Adrenal gland (tissue), 12 donors: Measurements from ENCODE around the gene TEAD1. TPM values are rescaled to one million over a fixed set of nuclear protein-coding genes. Genes with fewer than 3 reads are reported as not detected.
"Not testable (repeated sequence)": the region's sequence is repeated elsewhere in the genome, so short reads cannot be mapped to it uniquely, and the experiment has no call there.

Source experiments
- DNase-seq, 7 donors: peaks; one replicate each; pipeline ENCODE4 v3.0.0-alpha.2; 2019 to 2020
- H3K27ac ChIP-seq, 5 donors: fragments of 200-600 bp; sonication (generic) in 4 of 5; 1 replicate in 3 of 5; 2 replicates in 2 of 5; pipeline versions ENCODE4 v1.5.1 to v1.8.0; 2016 to 2020; ENCODE audit warnings: mild to moderate bottlenecking in 1 of 5
- H3K27me3 ChIP-seq: fragments of 200-600 bp; 2 replicates; pipeline ENCODE4 v1.8.0; 2021
- H3K36me3 ChIP-seq, 2 donors: fragments of 200-600 bp; replicated peaks in 1 of 2; 1 replicate in 1 of 2; 2 replicates in 1 of 2; pipeline versions ENCODE4 v1.5.1 to v1.8.0; 2018 to 2022
- H3K4me1 ChIP-seq, 2 donors: fragments of 200-600 bp; replicated peaks in 1 of 2; 1 replicate in 1 of 2; 2 replicates in 1 of 2; pipeline versions ENCODE4 v1.5.1 to v1.8.0; 2018 to 2021
- H3K4me3 ChIP-seq, 4 donors: fragments of 200-600 bp; sonication (generic) in 3 of 4; one replicate each; pipeline ENCODE4 v1.5.1; 2016 to 2018
- H3K9me3 ChIP-seq, 3 donors: fragments of 200-600 bp; sonication (generic) in 1 of 3; replicated peaks in 1 of 3; 1 replicate in 2 of 3; 2 replicates in 1 of 3; pipeline versions ENCODE4 v1.5.1 to v1.8.0; 2016 to 2021
- CTCF ChIP-seq, 6 experiments: fragments of 450-650 bp in 4 of 6; fragments of 200-600 bp in 2 of 6; sonication (generic) in 1 of 6; IDR thresholded peaks; 1 replicate in 5 of 6; 2 replicates in 1 of 6; pipeline versions ENCODE4 v1.5.1 to v1.8.0; 2016 to 2021; ENCODE audit warnings: antibody characterized with exemption in 6 of 6, mild to moderate bottlenecking in 2 of 6, moderate library complexity in 1 of 6
- POLR2A ChIP-seq, 2 donors: fragments of 450-650 bp; IDR thresholded peaks; one replicate each; pipeline ENCODE4 v1.6.1; 2017; ENCODE audit warnings: antibody characterized with exemption in 2 of 2, mild to moderate bottlenecking in 2 of 2, moderate library complexity in 1 of 2
- WGBS, 4 donors: extraction: QIAGEN DNeasy Blood & Tissue Kit in 2 of 4; methylation state at CpG; one replicate each; pipeline versions ENCODE4 v1.1.5 to v1.1.7; 2013 to 2017; 5-methylcytosine and 5-hydroxymethylcytosine counted together
- intact Hi-C, 2 donors: fragments of 100-400 bp; cut with DNase I; formaldehyde crosslinking; loops; one replicate each; pipeline versions ENCODE4 v1.14.1 to v1.15.0; 2022 to 2023
- polyA plus RNA-seq, 3 donors: library from polyadenylated mRNA; stranded (reverse); fragments of 200-250 nt in 2 of 3; fragments of 350-450 nt in 1 of 3; fragmentation: Illumina TruSeq in 1 of 3; extraction: RNeasy Lipid Tissue Mini Kit (QIAGEN cat#74804) in 1 of 3; gene quantifications; one replicate each; pipeline ENCODE4 v1.2.3, GENCODE V29; 2013 to 2014
- total RNA-seq, 9 donors: library from RNA; depleted of rRNA in 4 of 9; stranded (reverse); fragments of >200 nt in 4 of 9; fragments of 120-200 nt in 1 of 9; fragmentation: NEBNext Ultra II Directional in 1 of 9; extraction: Animal tissue kit (Norgen Biotek cat#: 25700) in 1 of 9; gene quantifications; one replicate each; pipeline versions ENCODE4 v1.1.0 to v1.2.4, GENCODE V29; 2013 to 2023
- donor health status: healthy with polysubstance abuse.
- donor health status: Bipolar disorder and iron deficiency.
- donor health status: DM: yes; HTN: yes; CAD: no.
- donor health status: DM: no; HTN: no; CAD: no.
- donor health status: DM: no; HTN: no; CAD: no.
- donor health status: DM: yes; HTN: yes; CAD: no.

Gene TEAD1
- total and polyA plus RNA-seq, 12 donors, result 3.9 to 49.9 (median 35.1) TPM

- H3K27ac ChIP-seq, result no peak overlapping the region
- no peaks in the 10 kb centered on the region for H3K27me3 ChIP-seq
- no peaks in the 10 kb centered on the region for H3K9me3 ChIP-seq
- 37 to 50% (median 40%) methylated on average over 5 of the region's 5 CpGs for WGBS, 4 donors
- intact Hi-C loops, result no loop called here
- no peaks in the 10 kb centered on the region for H3K4me1 ChIP-seq
- no peak overlapping the region for H3K4me3 ChIP-seq
- peaks cover 0 to 6% of the 10 kb centered on the region in 2 donors for H3K36me3 ChIP-seq
- TF ChIP-seq CTCF (IDR thresholded peaks at IDR 0.05) (no peak), POLR2A (IDR thresholded peaks at IDR 0.05) (no peak)
- DNase-seq, result peak; percentile 48 to 87 (median 78)
These were observed 202.8 kb downstream of the TEAD1 start for GRCh38 chr11:12876988-12877387.

GRCh38 chr11:12877508-12877907 is 203.3 kb downstream of the TEAD1 start:
- 88 to 96% (median 92%) methylated on average over 4 of the region's 4 CpGs for WGBS, 4 donors
- H3K36me3 ChIP-seq, result peaks cover 0 to 12% of the 10 kb centered on the region in 2 donors
- intact Hi-C loops, result not testable (repeated sequence)

GRCh38 chr11:12880327-12880726 is 206.1 kb downstream of the TEAD1 start:
- peak in 1 of 7 donors; percentile 29 for DNase-seq
- TF ChIP-seq CTCF (IDR thresholded peaks at IDR 0.05) (no peak), POLR2A (IDR thresholded peaks at IDR 0.05) (no peak)
- WGBS, 4 donors, result 95 to 99% (median 98%) methylated on average over 6 of the region's 6 CpGs
- no peaks in the 10 kb centered on the region for H3K4me1 ChIP-seq
- peaks cover 0 to 28% of the 10 kb centered on the region in 2 donors for H3K36me3 ChIP-seq
- H3K9me3 ChIP-seq, result no peaks in the 10 kb centered on the region
- intact Hi-C loops, result loop anchor here (10.0 kb wide), 5 partner anchors 56 to 286 kb away; partner anchors contain the start of gene TEAD1 (in 1 of the 2)
- H3K27me3 ChIP-seq, result no peaks in the 10 kb centered on the region
- H3K4me3 ChIP-seq, result no peak overlapping the region
- no peak overlapping the region for H3K27ac ChIP-seq

More at GRCh38 chr11:12877508-12877907, 203.3 kb downstream of the TEAD1 start:
- H3K4me1 ChIP-seq, H3K9me3 ChIP-seq, H3K27ac ChIP-seq, DNase-seq, H3K4me3 ChIP-seq, H3K27me3 ChIP-seq: not testable (repeated sequence)

- Histone ChIP-seq H3K27me3 (no peaks in the 10 kb centered on the region), H3K27ac (no peak overlapping the region), H3K4me3 (no peak overlapping the region), H3K9me3 (no peaks in the 10 kb centered on the region), H3K36me3 (peaks cover 0 to 28% of the 10 kb centered on the region in 2 donors), H3K4me1 (no peaks in the 10 kb centered on the region)
- intact Hi-C loops, result loop anchor here (10.0 kb wide), 5 partner anchors 58 to 288 kb away; partner anchors contain the start of gene TEAD1 (in 1 of the 2)
- WGBS, 4 donors, result 59 to 93% (median 93%) methylated on average over 2 to 5 of the region's 5 CpGs
- TF ChIP-seq CTCF (IDR thresholded peaks at IDR 0.05) (no peak), POLR2A (IDR thresholded peaks at IDR 0.05) (no peak)
- DNase-seq, result no peak
These were observed 208.4 kb downstream of the TEAD1 start for GRCh38 chr11:12882670-12883069.

GRCh38 chr11:12884751-12885318 is 210.6 kb downstream of the TEAD1 start:
- 87 to 96% (median 91%) methylated on average over 5 of the region's 5 CpGs for WGBS, 4 donors
- peaks cover 0 to 28% of the 10 kb centered on the region in 2 donors for H3K36me3 ChIP-seq
- no peak overlapping the region for H3K4me3 ChIP-seq
- no peak overlapping the region for H3K27ac ChIP-seq
- no peaks in the 10 kb centered on the region for H3K27me3 ChIP-seq
- no peak for DNase-seq
- TF ChIP-seq CTCF (IDR thresholded peaks at IDR 0.05) (no peak), POLR2A (IDR thresholded peaks at IDR 0.05) (no peak)
- no peaks in the 10 kb centered on the region for H3K9me3 ChIP-seq
- H3K4me1 ChIP-seq, result peaks cover 0 to 9% of the 10 kb centered on the region in 2 donors
- intact Hi-C loops, result loop anchor here (10.0 kb wide), 5 partner anchors 60 to 290 kb away; partner anchors contain the start of gene TEAD1 (in 1 of the 2)
